ENCODE data around the gene ADRB1.

Gene ADRB1

GRCh38 chr10:114058297-114058696 is 14.6 kb downstream of the ADRB1 start:
- DNase-seq, result no peak

- no peak for DNase-seq
Observed at GRCh38 chr10:114059561-114059960, 15.9 kb downstream of the ADRB1 start.

- DNase-seq, result peak; percentile 11
Observed at GRCh38 chr10:114060456-114060855, 16.8 kb downstream of the ADRB1 start.

- no peak for DNase-seq
Observed at GRCh38 chr10:114061148-114061547, 17.5 kb downstream of the ADRB1 start.

GRCh38 chr10:114061789-114062188 is 18.1 kb downstream of the ADRB1 start:
- no peak for DNase-seq

- DNase-seq, result no peak
Observed at GRCh38 chr10:114064151-114065048, 20.7 kb downstream of the ADRB1 start.

DNA sequence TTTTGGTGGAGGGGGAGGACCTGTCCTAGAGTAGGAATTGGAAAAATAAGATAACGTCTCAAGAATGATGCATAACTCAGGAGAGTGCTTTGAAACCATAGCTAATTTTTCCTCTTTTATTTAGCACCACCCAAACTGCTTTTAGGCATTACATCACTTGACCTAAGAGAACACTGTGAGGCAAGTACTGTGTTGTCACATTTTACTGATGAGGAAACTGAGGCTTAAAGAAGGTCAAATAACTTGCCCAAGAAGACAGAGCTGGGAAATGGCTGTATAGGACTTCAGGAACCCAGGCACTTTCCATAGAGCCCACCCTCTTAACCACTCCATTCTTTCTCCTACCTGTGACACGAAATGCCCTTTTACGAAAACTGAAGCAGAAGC is 21.4 kb downstream of the ADRB1 start:
- DNase-seq, result no peak

- no peak for DNase-seq
Observed at GRCh38 chr10:114068054-114068707, 24.5 kb downstream of the ADRB1 start.

DNA sequence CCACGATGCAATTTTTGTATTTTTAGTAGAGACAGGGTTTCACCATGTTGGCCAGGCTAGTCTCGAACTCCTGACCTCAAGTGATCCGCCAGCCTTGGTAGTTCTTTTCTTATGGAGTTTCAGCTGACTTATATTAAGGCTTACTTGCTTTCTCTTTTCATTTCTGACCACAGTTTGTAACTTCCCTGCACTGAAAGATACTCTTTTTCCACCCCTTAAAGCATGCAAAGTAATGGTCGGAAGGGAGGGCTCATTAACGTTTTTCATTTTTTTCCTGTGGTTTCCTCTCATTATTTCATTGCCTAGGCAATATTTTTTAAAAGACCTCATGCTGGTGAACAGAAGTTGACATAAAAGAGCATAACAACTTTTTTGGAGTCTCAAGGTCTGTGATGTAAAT is 27.0 kb downstream of the ADRB1 start:
- DNase-seq, result no peak

DNA sequence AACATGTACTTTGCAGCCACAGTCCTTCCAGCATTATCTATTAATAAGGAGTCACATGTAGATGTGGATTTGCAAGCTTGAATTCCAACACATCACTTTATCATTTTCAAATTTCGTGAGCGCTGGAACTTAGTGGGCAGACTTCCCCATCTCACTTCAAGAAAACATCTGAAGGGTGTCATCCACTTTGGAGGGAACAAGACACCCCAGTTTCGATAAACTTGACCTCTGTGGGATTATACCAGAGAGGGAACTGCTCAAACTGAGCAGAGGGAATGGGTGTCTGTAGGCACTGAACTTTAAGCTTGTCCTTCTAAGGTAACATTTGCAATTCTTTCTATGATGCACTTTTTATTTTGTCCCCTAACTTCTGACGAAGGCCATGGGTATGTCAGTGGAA is 27.5 kb downstream of the ADRB1 start:
- DNase-seq, result no peak

GRCh38 chr10:114073395-114074186 is 29.9 kb downstream of the ADRB1 start:
- no peak for DNase-seq

- no peak for DNase-seq
Observed at GRCh38 chr10:114075093-114075492, 31.4 kb downstream of the ADRB1 start.

GRCh38 chr10:114077347-114077746 is 33.7 kb downstream of the ADRB1 start:
- DNase-seq, result no peak

DNA sequence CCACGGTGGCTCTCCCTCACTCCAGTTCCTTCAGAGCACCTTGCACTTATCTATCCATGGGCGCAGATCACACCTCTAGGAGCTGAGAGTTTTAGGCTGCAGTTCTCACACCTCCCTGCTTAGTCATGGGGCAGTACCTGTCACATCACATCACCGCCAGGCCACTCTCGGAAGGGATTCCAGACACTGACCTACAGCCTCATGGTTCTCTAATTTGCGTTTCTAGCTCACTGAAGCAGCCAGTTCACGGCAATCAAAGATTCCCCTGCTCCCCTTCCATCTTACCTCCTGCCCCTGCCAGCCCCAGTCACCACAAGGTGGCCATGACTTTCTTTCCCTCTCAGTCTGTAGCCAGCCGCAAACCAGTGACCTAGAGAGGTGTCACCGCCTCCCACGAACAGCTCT is 34.2 kb downstream of the ADRB1 start:
- DNase-seq, result no peak

GRCh38 chr10:114078346-114078745 is 34.7 kb downstream of the ADRB1 start:
- DNase-seq, result no peak

- no peak for DNase-seq
Observed at GRCh38 chr10:114079421-114079820, 35.8 kb downstream of the ADRB1 start.

DNA sequence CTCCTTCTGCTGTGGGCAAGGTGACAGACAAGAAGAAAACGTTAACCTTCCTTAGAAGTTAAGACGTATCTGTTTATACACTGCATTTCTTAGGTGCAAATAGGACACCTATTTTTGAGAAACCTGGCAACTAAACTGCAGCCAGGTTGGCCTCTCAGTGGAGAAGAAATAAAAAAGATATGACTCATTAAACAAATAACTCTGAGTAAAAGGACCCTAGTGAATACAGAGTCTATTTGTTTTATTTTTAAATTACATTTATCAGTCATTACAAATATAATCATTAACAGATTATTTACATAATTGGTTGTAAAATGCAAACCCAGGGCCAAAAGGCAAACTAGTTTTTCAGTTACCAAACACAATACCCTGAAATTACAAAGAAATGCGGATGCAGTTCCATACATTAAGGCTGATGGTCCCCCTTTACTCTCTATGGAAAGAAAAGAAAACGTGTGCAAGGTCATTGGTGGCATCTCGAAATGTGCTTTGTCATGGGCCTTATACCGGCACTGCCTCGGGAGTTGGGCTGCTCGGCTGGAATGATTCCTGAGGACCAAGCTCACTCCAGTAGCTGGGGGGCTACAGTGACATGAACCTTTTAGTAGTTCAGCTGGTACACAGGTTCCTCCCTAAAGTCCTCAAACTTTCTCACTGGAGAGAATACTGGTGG is 38.4 kb downstream of the ADRB1 start:
- no peak for DNase-seq

GRCh38 chr10:114083040-114083439 is 39.4 kb downstream of the ADRB1 start:
- DNase-seq, result no peak

GRCh38 chr10:114084215-114084614 is 40.5 kb downstream of the ADRB1 start:
- peak; percentile 6 for DNase-seq

DNA sequence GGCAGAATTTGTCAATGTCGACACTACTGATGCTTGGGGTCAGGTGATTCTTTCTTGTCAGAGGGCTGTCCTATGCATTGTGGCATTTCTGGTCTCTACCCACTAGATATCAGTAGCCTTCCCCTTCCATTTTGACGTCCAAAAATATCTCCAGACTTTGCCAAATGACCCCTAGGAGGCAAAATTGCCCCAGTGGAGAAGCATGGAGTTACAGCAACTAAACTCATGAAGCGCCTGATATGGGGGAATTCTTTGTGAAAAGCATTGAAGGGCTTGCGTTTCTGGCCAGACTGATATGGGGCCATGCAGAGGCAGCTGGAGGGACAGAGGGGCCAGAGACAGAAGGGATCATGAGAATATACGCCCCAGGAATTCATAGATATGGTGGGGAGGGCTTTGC is 43.6 kb downstream of the ADRB1 start:
- DNase-seq, result no peak

DNA sequence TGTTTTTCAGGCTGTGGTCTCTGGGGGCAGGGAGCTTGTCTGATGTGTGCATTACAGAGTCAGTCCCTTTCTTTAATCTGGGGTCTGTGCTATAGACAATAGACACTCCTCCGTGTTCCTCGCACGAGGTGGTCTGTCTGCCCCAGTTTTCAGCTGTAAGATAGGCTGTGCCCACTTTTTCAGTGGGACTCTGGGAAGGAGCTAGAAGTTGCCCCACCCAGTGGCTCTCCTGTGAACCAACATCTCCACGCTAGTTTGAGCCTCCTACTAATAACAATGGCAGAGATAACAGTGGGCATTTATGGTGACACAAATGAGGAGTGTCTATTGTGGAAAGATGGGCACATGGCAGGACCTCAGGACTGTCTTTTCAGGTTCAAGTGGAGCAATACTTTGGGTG is 44.0 kb downstream of the ADRB1 start:
- no peak for DNase-seq

- no peak for DNase-seq
Observed at GRCh38 chr10:114094795-114095194, 51.1 kb downstream of the ADRB1 start.
